Esophagus squamous epithelium (tissue), 5 donors: Measurements from ENCODE around the gene SASH3. TPM values are rescaled to one million over a fixed set of nuclear protein-coding genes. Genes with fewer than 3 reads are reported as not detected.
"Not testable (repeated sequence)": the region's sequence is repeated elsewhere in the genome, so short reads cannot be mapped to it uniquely, and the experiment has no call there.

Experiments used
- DNase-seq: peaks from one replicate; lab custom pipeline; 2025; lab: John Stamatoyannopoulos, UW
- H3K27ac ChIP-seq, 4 donors: fragments of 200-600 bp; sonication (generic); one replicate each; pipeline ENCODE4 v1.5.1; 2016 to 2019; ENCODE audit warnings: mild to moderate bottlenecking in 1 of 4
- H3K27me3 ChIP-seq, 4 donors: fragments of 200-600 bp; sonication (generic); 1 replicate in 3 of 4; 2 replicates in 1 of 4; pipeline versions ENCODE4 v1.5.1 to v1.6.0; 2017 to 2021; ENCODE audit warnings: antibody characterized with exemption in 1 of 4
- H3K36me3 ChIP-seq, 3 donors: fragments of 200-600 bp; sonication (generic); one replicate each; pipeline ENCODE4 v1.5.1; 2016 to 2019
- H3K4me1 ChIP-seq, 3 donors: fragments of 200-600 bp; sonication (generic); one replicate each; pipeline ENCODE4 v1.5.1; 2017 to 2019
- H3K4me3 ChIP-seq, 4 donors: fragments of 200-600 bp; sonication (generic); 1 replicate in 3 of 4; 2 replicates in 1 of 4; pipeline ENCODE4 v1.5.1; 2016 to 2019; ENCODE audit warnings: mild to moderate bottlenecking in 2 of 4, moderate library complexity in 1 of 4
- H3K9me3 ChIP-seq, 3 donors: fragments of 200-600 bp; sonication (generic); one replicate each; pipeline ENCODE4 v1.5.1; 2016 to 2019
- POLR2A ChIP-seq, 4 donors: fragments of 450-650 bp; IDR thresholded peaks; one replicate each; pipeline ENCODE4 v1.6.1; 2017; ENCODE audit warnings: antibody characterized with exemption in 4 of 4, mild to moderate bottlenecking in 4 of 4, moderate library complexity in 3 of 4
- WGBS, 2 donors: methylation state at CpG; one replicate each; pipeline ENCODE4 v1.1.5; 2018; 5-methylcytosine and 5-hydroxymethylcytosine counted together
- intact Hi-C: fragments of 100-400 bp; cut with DNase I; formaldehyde crosslinking; loops from one replicate; pipeline ENCODE4 v1.15.0; 2022
- total RNA-seq, 4 donors: library from RNA; depleted of rRNA; stranded (reverse); fragments of >200 nt; gene quantifications; one replicate each; pipeline ENCODE4 v1.1.0, GENCODE V29; 2016
- TF ChIP-seq, protein P1 (sequence below), 6 experiments: fragments of 450-650 bp in 4 of 6; fragments of 200-600 bp in 2 of 6; sonication (generic) in 2 of 6; IDR thresholded peaks; one replicate each; pipeline ENCODE4 v1.5.1; 2016 to 2019; ENCODE audit warnings: antibody characterized with exemption in 6 of 6, mild to moderate bottlenecking in 4 of 6, moderate library complexity in 4 of 6
- donor health status: DM: yes; HTN: yes; CAD: no.

The SASH3 gene
- total RNA-seq, 4 donors from 2014 or later = 2.5 to 9.3 (median 4.0) TPM

DNA sequence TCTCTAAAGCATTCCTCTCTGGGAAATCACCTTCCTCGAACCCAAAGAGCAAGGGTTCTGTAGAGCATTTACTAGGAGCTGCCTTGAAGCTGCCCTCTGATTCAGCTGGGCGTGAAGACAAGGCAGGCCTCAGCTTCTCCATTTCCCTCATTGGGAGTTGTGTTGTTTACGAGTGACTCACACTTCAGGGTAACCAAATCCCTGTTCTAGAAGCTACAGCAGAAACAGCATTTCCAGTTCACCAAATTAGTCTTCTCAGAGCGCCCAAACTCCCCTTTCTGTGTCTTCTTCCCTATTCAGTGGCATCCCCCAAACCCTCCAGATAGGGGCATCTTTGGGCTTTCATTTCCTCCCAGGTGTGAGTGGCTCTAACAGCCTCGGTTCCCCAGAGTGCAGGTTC is 41.8 kb upstream of the SASH3 start:
- 26 to 59% methylated on average over 3 to 4 of the region's 5 CpGs for WGBS, 2 donors
- H3K27me3 ChIP-seq = no peaks in the 10 kb centered on the region
- H3K4me3 ChIP-seq = no peak overlapping the region
- no peaks in the 10 kb centered on the region for H3K9me3 ChIP-seq
- TF ChIP-seq POLR2A (IDR thresholded peaks at IDR 0.05) = no peak
- TF ChIP-seq, protein P1, sequence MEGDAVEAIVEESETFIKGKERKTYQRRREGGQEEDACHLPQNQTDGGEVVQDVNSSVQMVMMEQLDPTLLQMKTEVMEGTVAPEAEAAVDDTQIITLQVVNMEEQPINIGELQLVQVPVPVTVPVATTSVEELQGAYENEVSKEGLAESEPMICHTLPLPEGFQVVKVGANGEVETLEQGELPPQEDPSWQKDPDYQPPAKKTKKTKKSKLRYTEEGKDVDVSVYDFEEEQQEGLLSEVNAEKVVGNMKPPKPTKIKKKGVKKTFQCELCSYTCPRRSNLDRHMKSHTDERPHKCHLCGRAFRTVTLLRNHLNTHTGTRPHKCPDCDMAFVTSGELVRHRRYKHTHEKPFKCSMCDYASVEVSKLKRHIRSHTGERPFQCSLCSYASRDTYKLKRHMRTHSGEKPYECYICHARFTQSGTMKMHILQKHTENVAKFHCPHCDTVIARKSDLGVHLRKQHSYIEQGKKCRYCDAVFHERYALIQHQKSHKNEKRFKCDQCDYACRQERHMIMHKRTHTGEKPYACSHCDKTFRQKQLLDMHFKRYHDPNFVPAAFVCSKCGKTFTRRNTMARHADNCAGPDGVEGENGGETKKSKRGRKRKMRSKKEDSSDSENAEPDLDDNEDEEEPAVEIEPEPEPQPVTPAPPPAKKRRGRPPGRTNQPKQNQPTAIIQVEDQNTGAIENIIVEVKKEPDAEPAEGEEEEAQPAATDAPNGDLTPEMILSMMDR (IDR thresholded peaks at IDR 0.05) = no peak
- no peak for DNase-seq
- H3K27ac ChIP-seq = peak overlapping the region; percentile 46 to 63 (median 58)
- H3K4me1 ChIP-seq = peaks cover 0 to 20% (median 3%) of the 10 kb centered on the region in 3 donors
- intact Hi-C loops = no loop called here
- no peaks in the 10 kb centered on the region for H3K36me3 ChIP-seq

DNA sequence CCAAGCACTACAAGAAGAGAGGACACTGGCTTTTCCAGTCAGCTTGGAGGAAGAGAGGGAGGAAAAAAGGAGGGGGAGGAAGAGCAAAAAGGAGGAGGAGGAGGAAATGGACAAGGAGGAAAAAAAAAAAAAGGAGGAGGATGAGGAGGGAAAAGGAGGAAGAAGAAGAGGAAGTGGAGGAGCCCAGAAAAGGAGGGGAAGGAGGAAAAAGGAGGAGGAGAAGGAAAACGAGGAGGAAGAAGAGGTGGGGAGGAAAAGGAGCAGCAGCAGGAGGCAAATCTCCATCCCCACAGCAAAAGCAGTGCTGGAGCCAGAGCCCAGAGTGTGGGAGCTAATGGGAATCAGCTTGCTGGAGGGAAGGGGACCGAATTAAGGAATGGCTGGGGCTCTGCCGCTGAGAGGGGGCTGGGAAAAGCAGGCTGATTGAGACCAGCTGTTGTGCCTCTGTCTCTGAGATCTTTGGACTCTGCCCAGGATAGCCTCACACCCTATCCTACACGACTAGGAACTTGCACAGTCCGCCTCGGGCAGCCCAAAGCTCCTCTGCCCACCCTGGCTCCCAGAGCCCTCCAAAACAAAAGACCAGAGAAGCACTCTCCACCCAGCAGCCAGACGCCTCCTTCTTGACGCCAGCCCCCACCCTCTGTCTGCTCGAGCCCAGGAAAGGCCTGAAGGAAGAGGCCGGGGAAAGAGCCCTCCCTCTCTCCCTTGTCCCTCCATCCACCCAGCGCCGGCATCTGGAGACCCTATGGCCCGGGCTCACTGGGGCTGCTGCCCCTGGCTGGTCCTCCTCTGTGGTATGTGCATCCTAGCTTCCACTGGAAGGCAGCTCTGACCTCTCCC is 41.1 kb upstream of the SASH3 start, which contains the start of gene XPNPEP2:
Gene XPNPEP2, plus strand, starts transcription at position 514 of the 843 bp plus-strand sequence. Its CDS starts 235 bp downstream, at position 749.
- Histone ChIP-seq H3K9me3 (no peaks in the 10 kb centered on the region), H3K4me1 (peaks cover 0 to 20% (median 3%) of the 10 kb centered on the region in 3 donors), H3K27ac (peak within 1 kb of the TSS; percentile 46 to 63 (median 58)), H3K36me3 (no peaks in the 10 kb centered on the region), H3K27me3 (no peaks in the 10 kb centered on the region), H3K4me3 (no peak within 1 kb of the TSS)
- 19 to 49% methylated on average over 3 to 12 of the region's 13 CpGs for WGBS, 2 donors
- TF ChIP-seq POLR2A (IDR thresholded peaks at IDR 0.05) = no peak
- TF ChIP-seq, protein P1 (IDR thresholded peaks at IDR 0.05) = no peak
- no peak for DNase-seq
- intact Hi-C loops = no loop called here

DNA sequence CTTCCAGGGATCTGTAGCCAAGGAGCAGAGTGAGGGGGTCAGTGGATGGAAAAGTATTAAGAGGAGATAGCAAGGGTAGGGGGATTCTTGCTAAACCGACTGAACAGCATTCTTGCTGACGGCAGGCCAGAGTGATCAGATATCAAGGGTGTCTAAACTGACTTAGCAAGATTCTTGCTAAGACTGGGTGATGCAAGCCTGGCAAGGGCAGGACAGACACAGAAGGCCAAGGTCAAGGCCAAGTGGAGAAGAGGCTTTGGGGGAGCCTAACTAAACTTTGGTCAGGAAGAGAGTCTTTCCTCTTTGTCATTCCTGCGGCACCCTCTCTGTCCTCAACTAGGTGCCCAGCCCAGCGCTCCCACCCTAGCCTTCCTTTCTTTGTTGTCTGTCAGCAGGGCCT is 40.2 kb upstream of the SASH3 start:
- intact Hi-C loops = no loop called here
- WGBS, 2 donors = 44 to 74% methylated on average over 2 to 3 of the region's 4 CpGs
- Histone ChIP-seq H3K9me3 (no peaks in the 10 kb centered on the region), H3K27ac (peak overlapping the region in 3 of 4 donors; percentile 21 to 63 (median 62)), H3K4me3 (no peak overlapping the region), H3K27me3 (no peaks in the 10 kb centered on the region), H3K36me3 (no peaks in the 10 kb centered on the region), H3K4me1 (peaks cover 0 to 20% (median 3%) of the 10 kb centered on the region in 3 donors)
- DNase-seq = no peak
- TF ChIP-seq POLR2A (IDR thresholded peaks at IDR 0.05) = no peak
- TF ChIP-seq, protein P1 (IDR thresholded peaks at IDR 0.05) = no peak

DNA sequence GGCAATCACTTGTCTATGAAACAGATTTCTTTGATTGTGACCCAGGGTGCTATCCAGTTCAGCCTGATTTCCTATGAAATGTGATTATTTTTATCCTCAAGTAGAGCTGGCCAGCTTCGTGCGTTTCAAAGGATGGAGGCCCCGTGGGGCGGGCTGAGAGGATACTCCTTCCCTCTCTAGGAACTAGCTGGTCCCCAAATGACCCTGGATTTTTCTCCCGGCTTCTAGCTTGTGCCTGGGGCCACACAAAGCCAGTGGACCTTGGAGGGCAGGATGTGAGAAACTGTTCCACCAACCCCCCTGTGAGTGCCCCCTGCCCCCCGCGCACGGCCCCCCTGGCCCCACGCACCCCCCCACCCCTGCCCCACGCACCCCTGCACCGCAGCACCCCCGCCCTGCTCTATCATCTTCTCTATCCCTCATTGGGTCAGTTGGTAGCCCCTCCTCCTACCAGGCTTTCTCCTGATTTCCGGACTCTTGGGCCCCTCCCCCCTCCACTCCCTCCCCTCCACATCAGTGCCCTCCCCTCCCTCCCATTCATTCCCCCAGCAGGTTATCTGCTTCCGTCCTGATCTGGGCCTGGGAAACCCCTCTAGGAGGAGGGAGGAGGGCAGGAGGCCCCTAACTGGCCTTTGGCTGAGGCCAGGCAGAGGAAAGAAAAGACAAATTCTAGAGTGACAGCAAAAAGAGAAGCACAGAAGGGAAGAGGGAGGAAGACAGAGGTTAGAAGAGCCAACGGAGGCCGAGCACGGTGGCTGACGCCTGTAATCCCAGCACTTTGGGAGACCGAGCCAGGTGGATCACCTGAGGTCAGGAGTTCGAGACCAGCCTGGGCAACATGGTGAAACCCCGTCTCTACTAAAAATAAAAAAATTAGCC is 37.6 kb upstream of the SASH3 start:
- intact Hi-C loops = no loop called here
- no peak overlapping the region for H3K27ac ChIP-seq
- DNase-seq = no peak
- H3K36me3 ChIP-seq = no peaks in the 10 kb centered on the region
- no peak overlapping the region for H3K4me3 ChIP-seq
- no peaks in the 10 kb centered on the region for H3K27me3 ChIP-seq
- peaks cover 0 to 20% (median 3%) of the 10 kb centered on the region in 3 donors for H3K4me1 ChIP-seq
- WGBS, 2 donors = 59 to 100% methylated on average over 1 to 10 of the region's 21 CpGs
- TF ChIP-seq POLR2A (IDR thresholded peaks at IDR 0.05) = no peak
- TF ChIP-seq, protein P1 (IDR thresholded peaks at IDR 0.05) = no peak
- no peaks in the 10 kb centered on the region for H3K9me3 ChIP-seq

DNA sequence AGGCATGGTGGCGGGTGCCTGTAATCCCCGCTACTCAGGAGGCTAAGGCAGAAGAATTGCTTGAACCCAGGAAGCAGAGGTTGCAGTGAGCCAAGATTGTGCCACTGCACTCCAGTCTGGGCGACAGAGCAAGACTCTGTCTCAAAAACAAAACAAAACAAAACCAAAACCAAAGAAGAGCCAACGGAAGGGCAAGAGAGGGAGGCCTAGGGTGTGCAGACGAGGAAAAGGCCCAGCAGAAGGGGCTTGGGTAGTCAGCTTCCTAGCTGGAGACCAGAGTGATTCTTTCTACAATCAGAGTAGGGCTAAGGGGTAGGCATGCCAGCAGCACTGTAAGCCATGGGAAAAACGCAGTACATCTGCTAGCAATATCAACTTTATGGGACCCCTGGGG is 37.0 kb upstream of the SASH3 start:
- H3K9me3 ChIP-seq, H3K27ac ChIP-seq, intact Hi-C loops, DNase-seq, H3K4me3 ChIP-seq, H3K36me3 ChIP-seq, H3K27me3 ChIP-seq: not testable (repeated sequence)
- WGBS, 2 donors = 73 to 88% methylated on average over 1 to 6 of the region's 6 CpGs
- H3K4me1 ChIP-seq = peaks cover 0 to 13% (median under 1%) of the 10 kb centered on the region in 3 donors
